Measurements from ENCODE around the gene DMXL2. TPM values are rescaled to one million over a fixed set of nuclear protein-coding genes. Genes with fewer than 3 reads are reported as not detected.

The DMXL2 gene
- total and polyA plus RNA-seq, 2 experiments from 2014 or later: 6.1 to 61.1 TPM

DNA sequence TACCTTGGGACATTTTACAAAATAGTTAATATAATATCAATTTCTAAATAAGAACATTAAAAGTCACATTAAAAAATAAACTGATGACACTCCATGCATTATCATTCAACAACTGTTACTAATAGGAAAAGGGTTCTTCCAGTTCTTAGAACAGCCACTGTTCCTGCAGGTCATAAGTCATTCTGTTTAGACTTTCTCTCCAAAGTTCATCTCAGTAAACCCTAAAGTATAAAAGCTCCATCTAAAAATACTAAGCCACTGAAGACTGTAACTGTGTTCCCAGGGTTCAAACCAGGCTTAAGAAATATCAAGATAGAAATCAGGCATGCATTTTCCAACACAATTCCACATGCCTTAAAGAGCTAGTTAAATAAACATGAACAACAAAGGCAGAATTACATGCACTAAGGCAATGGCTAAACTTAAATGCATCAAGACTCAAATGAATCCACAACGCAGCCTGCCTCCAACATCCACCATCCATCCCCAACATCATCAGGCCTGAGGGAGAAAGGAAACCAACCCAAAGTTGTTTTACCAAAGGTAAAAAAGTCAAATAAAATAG is 46.2 kb downstream of the DMXL2 start (continued):
- TF ChIP-seq ZNF114 (CRISPR knock-in tag; IDR thresholded peaks at IDR 0.05) (no peak), POLR2AphosphoS5 (IDR thresholded peaks at IDR 0.05; ENCODE audit: low read depth) (no peak), NANOG (IDR thresholded peaks at IDR 0.05; ENCODE audit: borderline replicate concordance) (no peak), STAT1 (IDR thresholded peaks at IDR 0.05; ENCODE audit: unreplicated experiment) (no peak), EZH2 (IDR thresholded peaks at IDR 0.05; ENCODE audit: low read depth, unreplicated experiment) (no peak), JUNB (IDR thresholded peaks at IDR 0.05; ENCODE audit: unreplicated experiment) (no peak), CREB1 (CRISPR knock-in tag; IDR thresholded peaks at IDR 0.05; ENCODE audit: low read depth) (no peak)

DNA sequence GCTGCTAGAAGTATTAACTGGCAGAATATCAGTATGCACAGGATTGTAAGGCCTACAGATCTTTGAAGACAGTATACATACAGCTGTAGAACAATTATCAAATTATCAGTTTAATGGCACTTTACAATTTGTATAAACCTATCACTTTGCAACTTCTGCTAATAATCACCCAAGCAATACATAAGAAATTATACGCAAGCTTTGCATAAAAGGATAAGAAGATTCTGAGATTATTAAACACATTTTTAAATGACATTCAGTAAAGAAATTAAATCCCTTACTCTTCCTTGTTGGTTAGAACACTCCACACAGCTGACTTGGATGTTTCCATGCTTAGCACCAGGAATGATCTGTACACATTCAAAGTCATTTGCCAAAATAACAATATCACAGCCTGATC is 46.8 kb downstream of the DMXL2 start:
- no peaks in the 10 kb centered on the region for H3K9me3 Mint-ChIP-seq
- H3K4me1 Mint-ChIP-seq: 0 out of 3 replicates have a peak, but pooled peaks cover 3% of the 10 kb centered on the region
- Histone ChIP-seq H3F3A (replicated peaks; ENCODE audit: low read depth) (no peaks in the 10 kb centered on the region), H3K4me1 (ENCODE audit: insufficient read depth) (no peaks in the 10 kb centered on the region), H2AFZ (no peak overlapping the region), H3K79me2 (replicated peaks; ENCODE audit: insufficient read depth) (no peaks in the 10 kb centered on the region), H3K4me2 (no peak overlapping the region), H3K4me3 (no peak overlapping the region), H3K36me3 (ENCODE audit: insufficient read depth) (no peaks in the 10 kb centered on the region), H4K20me1 (replicated peaks; ENCODE audit: insufficient read depth) (no peaks in the 10 kb centered on the region), H3K27ac (ENCODE audit: low read depth) (no peak overlapping the region), H3K27me3 (ENCODE audit: insufficient read depth) (no peaks in the 10 kb centered on the region), H3K9me2 (ENCODE audit: insufficient read depth) (no peaks in the 10 kb centered on the region)
- DNase-seq (ENCODE audit: low spot score) (no peak), ATAC-seq (no peak)
- no peak overlapping the region for H3K4me3 Mint-ChIP-seq
- H3K36me3 Mint-ChIP-seq (ENCODE audit: low read depth): no peaks in the 10 kb centered on the region
- H3K27ac Mint-ChIP-seq: no peak overlapping the region
- no peaks in the 10 kb centered on the region for H3K27me3 Mint-ChIP-seq (ENCODE audit: insufficient read depth, low read depth, poor library complexity)
- TF ChIP-seq, protein P1, sequence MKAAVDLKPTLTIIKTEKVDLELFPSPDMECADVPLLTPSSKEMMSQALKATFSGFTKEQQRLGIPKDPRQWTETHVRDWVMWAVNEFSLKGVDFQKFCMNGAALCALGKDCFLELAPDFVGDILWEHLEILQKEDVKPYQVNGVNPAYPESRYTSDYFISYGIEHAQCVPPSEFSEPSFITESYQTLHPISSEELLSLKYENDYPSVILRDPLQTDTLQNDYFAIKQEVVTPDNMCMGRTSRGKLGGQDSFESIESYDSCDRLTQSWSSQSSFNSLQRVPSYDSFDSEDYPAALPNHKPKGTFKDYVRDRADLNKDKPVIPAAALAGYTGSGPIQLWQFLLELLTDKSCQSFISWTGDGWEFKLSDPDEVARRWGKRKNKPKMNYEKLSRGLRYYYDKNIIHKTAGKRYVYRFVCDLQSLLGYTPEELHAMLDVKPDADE (IDR thresholded peaks at IDR 0.05): no peak
- TF ChIP-seq, protein P2, sequence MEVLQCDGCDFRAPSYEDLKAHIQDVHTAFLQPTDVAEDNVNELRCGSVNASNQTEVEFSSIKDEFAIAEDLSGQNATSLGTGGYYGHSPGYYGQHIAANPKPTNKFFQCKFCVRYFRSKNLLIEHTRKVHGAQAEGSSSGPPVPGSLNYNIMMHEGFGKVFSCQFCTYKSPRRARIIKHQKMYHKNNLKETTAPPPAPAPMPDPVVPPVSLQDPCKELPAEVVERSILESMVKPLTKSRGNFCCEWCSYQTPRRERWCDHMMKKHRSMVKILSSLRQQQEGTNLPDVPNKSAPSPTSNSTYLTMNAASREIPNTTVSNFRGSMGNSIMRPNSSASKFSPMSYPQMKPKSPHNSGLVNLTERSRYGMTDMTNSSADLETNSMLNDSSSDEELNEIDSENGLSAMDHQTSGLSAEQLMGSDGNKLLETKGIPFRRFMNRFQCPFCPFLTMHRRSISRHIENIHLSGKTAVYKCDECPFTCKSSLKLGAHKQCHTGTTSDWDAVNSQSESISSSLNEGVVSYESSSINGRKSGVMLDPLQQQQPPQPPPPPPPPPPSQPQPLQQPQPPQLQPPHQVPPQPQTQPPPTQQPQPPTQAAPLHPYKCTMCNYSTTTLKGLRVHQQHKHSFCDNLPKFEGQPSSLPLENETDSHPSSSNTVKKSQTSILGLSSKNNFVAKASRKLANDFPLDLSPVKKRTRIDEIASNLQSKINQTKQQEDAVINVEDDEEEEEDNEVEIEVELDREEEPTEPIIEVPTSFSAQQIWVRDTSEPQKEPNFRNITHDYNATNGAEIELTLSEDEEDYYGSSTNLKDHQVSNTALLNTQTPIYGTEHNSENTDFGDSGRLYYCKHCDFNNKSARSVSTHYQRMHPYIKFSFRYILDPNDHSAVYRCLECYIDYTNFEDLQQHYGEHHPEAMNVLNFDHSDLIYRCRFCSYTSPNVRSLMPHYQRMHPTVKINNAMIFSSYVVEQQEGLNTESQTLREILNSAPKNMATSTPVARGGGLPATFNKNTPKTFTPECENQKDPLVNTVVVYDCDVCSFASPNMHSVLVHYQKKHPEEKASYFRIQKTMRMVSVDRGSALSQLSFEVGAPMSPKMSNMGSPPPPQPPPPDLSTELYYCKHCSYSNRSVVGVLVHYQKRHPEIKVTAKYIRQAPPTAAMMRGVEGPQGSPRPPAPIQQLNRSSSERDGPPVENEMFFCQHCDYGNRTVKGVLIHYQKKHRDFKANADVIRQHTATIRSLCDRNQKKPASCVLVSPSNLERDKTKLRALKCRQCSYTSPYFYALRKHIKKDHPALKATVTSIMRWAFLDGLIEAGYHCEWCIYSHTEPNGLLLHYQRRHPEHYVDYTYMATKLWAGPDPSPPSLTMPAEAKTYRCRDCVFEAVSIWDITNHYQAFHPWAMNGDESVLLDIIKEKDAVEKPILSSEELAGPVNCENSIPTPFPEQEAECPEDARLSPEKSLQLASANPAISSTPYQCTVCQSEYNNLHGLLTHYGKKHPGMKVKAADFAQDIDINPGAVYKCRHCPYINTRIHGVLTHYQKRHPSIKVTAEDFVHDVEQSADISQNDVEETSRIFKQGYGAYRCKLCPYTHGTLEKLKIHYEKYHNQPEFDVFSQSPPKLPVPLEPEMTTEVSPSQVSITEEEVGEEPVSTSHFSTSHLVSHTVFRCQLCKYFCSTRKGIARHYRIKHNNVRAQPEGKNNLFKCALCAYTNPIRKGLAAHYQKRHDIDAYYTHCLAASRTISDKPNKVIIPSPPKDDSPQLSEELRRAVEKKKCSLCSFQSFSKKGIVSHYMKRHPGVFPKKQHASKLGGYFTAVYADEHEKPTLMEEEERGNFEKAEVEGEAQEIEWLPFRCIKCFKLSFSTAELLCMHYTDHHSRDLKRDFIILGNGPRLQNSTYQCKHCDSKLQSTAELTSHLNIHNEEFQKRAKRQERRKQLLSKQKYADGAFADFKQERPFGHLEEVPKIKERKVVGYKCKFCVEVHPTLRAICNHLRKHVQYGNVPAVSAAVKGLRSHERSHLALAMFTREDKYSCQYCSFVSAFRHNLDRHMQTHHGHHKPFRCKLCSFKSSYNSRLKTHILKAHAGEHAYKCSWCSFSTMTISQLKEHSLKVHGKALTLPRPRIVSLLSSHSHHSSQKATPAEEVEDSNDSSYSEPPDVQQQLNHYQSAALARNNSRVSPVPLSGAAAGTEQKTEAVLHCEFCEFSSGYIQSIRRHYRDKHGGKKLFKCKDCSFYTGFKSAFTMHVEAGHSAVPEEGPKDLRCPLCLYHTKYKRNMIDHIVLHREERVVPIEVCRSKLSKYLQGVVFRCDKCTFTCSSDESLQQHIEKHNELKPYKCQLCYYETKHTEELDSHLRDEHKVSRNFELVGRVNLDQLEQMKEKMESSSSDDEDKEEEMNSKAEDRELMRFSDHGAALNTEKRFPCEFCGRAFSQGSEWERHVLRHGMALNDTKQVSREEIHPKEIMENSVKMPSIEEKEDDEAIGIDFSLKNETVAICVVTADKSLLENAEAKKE (CRISPR knock-in tag; IDR thresholded peaks at IDR 0.05): no peak
- TF ChIP-seq POLR2AphosphoS5 (IDR thresholded peaks at IDR 0.05; ENCODE audit: low read depth) (no peak), STAT1 (IDR thresholded peaks at IDR 0.05; ENCODE audit: unreplicated experiment) (no peak), EZH2phosphoT487 (IDR thresholded peaks at IDR 0.05; ENCODE audit: unreplicated experiment) (no peak), JUNB (IDR thresholded peaks at IDR 0.05; ENCODE audit: unreplicated experiment) (no peak), ZNF331 (CRISPR knock-in tag; IDR thresholded peaks at IDR 0.05; ENCODE audit: low read depth) (no peak), CREB1 (CRISPR knock-in tag; IDR thresholded peaks at IDR 0.05; ENCODE audit: low read depth) (no peak)
- TF ChIP-seq, protein P3, sequence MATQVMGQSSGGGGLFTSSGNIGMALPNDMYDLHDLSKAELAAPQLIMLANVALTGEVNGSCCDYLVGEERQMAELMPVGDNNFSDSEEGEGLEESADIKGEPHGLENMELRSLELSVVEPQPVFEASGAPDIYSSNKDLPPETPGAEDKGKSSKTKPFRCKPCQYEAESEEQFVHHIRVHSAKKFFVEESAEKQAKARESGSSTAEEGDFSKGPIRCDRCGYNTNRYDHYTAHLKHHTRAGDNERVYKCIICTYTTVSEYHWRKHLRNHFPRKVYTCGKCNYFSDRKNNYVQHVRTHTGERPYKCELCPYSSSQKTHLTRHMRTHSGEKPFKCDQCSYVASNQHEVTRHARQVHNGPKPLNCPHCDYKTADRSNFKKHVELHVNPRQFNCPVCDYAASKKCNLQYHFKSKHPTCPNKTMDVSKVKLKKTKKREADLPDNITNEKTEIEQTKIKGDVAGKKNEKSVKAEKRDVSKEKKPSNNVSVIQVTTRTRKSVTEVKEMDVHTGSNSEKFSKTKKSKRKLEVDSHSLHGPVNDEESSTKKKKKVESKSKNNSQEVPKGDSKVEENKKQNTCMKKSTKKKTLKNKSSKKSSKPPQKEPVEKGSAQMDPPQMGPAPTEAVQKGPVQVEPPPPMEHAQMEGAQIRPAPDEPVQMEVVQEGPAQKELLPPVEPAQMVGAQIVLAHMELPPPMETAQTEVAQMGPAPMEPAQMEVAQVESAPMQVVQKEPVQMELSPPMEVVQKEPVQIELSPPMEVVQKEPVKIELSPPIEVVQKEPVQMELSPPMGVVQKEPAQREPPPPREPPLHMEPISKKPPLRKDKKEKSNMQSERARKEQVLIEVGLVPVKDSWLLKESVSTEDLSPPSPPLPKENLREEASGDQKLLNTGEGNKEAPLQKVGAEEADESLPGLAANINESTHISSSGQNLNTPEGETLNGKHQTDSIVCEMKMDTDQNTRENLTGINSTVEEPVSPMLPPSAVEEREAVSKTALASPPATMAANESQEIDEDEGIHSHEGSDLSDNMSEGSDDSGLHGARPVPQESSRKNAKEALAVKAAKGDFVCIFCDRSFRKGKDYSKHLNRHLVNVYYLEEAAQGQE (IDR thresholded peaks at IDR 0.05; ENCODE audit: unreplicated experiment): no peak
- TF ChIP-seq, protein P4, sequence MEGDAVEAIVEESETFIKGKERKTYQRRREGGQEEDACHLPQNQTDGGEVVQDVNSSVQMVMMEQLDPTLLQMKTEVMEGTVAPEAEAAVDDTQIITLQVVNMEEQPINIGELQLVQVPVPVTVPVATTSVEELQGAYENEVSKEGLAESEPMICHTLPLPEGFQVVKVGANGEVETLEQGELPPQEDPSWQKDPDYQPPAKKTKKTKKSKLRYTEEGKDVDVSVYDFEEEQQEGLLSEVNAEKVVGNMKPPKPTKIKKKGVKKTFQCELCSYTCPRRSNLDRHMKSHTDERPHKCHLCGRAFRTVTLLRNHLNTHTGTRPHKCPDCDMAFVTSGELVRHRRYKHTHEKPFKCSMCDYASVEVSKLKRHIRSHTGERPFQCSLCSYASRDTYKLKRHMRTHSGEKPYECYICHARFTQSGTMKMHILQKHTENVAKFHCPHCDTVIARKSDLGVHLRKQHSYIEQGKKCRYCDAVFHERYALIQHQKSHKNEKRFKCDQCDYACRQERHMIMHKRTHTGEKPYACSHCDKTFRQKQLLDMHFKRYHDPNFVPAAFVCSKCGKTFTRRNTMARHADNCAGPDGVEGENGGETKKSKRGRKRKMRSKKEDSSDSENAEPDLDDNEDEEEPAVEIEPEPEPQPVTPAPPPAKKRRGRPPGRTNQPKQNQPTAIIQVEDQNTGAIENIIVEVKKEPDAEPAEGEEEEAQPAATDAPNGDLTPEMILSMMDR (conservative IDR thresholded peaks at IDR 0.05; ENCODE audit: low read depth in 2 of 2): no peak
